HCT116 (cell line): ENCODE data around the gene CAPRIN1. TPM values are rescaled to one million over a fixed set of nuclear protein-coding genes. Genes with fewer than 3 reads are reported as not detected.

Experiments used
- ATAC-seq: fragments of 200-7000 bp; cut with Tn5 transposase; 2 replicates; pipeline ENCODE4 v1.9.1; 2020; ENCODE audit warnings: mild to moderate bottlenecking, moderate library complexity
- BruUV-seq: library from RNA; stranded (reverse); fragments of 400-500 nt; replicated peaks from 2 replicates; lab custom pipeline; 2021; lab: Mats Ljungman, UMichigan
- CTCF ChIA-PET: fragments of 300-600 bp; sonication (Branson Sonifier 250); formaldehyde crosslinking; loops from one replicate; lab custom pipeline; 2021; ENCODE audit warnings: antibody characterized with exemption; lab: Charles Lee
- POLR2A ChIA-PET: fragments of 300-600, 350-600 bp; sonication (Branson Sonifier 250); formaldehyde crosslinking; loops from one replicate; lab custom pipeline; 2021; ENCODE audit warnings: antibody characterized with exemption; lab: Charles Lee
- RAD21 ChIA-PET, 2 experiments: fragments of 300-600 bp; sonication (Branson Sonifier 250); formaldehyde crosslinking; loops; one replicate each; lab custom pipeline; 2023; ENCODE audit warnings: low total read pairs in 2 of 2; ENCODE audit not compliant: uncharacterized antibody in 2 of 2, unreplicated experiment in 2 of 2, low non-redundant PET in 1 of 2; lab: Charles Lee
- DNase-seq: peaks from one replicate; pipeline ENCODE4 v3.0.0-alpha.2; 2010; ENCODE audit warnings: low read depth, low spot score
- H2AFZ ChIP-seq: fragments of 200-600 bp; shearing (Covaris generic), sonication (generic); 2 replicates; pipeline ENCODE4 v1.6.1; 2017; ENCODE audit warnings: low read depth, mixed run types, mixed read lengths, antibody characterized with exemption, low read length; ENCODE audit not compliant: poor library complexity, severe bottlenecking
- H3K27ac ChIP-seq: 2 replicates; pipeline ENCODE4 v1.5.1; 2012; ENCODE audit warnings: low read depth, low read length
- H3K27me3 ChIP-seq: fragments of 200-600 bp; sonication (generic); 2 replicates; pipeline ENCODE4 v1.6.1; 2016; ENCODE audit warnings: mixed run types, low read length, mixed read lengths; ENCODE audit not compliant: insufficient read depth
- H3K36me3 ChIP-seq, 2 experiments: fragments of 200-500 bp in 1 of 2; fragments of 200-600 bp in 1 of 2; sonication (Bioruptor generic) in 1 of 2; sonication (generic) in 1 of 2; 2 replicates each; pipeline versions ENCODE4 v1.5.1 to v1.6.1; 2014 to 2016; ENCODE audit warnings: low read length in 2 of 2, inconsistent platforms in 1 of 2, mixed read lengths in 1 of 2, mixed run types in 1 of 2; ENCODE audit not compliant: insufficient read depth in 2 of 2, control insufficient read depth in 1 of 2
- H3K4me1 ChIP-seq, 2 experiments: fragments of 200-600 bp in 1 of 2; sonication (generic) in 1 of 2; 2 replicates each; pipeline versions ENCODE4 v1.5.1 to v1.6.1; 2012 to 2017; ENCODE audit warnings: low read length in 2 of 2, inconsistent platforms in 1 of 2, mild to moderate bottlenecking in 1 of 2, mixed read lengths in 1 of 2, mixed run types in 1 of 2, moderate library complexity in 1 of 2; ENCODE audit not compliant: insufficient read depth in 2 of 2, control insufficient read depth in 1 of 2
- H3K4me2 ChIP-seq: fragments of 200-600 bp; sonication (generic); 2 replicates; pipeline ENCODE4 v1.6.1; 2017; ENCODE audit warnings: mixed run types, low read length, mixed read lengths
- H3K4me3 ChIP-seq, 2 experiments: fragments of 200-600 bp in 1 of 2; sonication (generic) in 1 of 2; replicated peaks in 1 of 2; 2 replicates each; pipeline ENCODE4 v1.5.1; 2011 to 2016; ENCODE audit warnings: low read length in 2 of 2, control low read depth in 1 of 2, low read depth in 1 of 2, mild to moderate bottlenecking in 1 of 2, mixed read lengths in 1 of 2, mixed run types in 1 of 2
- H3K79me2 ChIP-seq: fragments of 200-600 bp; sonication (generic); 2 replicates; pipeline ENCODE4 v1.6.1; 2017; ENCODE audit warnings: mild to moderate bottlenecking, mixed run types, low read length, moderate library complexity, mixed read lengths; ENCODE audit not compliant: insufficient read depth
- H3K9ac ChIP-seq: fragments of 200-600 bp; sonication (generic); 2 replicates; pipeline ENCODE4 v1.6.1; 2016; ENCODE audit warnings: low read length, mixed read lengths
- H3K9me2 ChIP-seq: fragments of 200-600 bp; sonication (generic), shearing (Covaris generic); 2 replicates; pipeline ENCODE4 v1.6.1; 2017; ENCODE audit warnings: mixed run types, mild to moderate bottlenecking, moderate library complexity; ENCODE audit not compliant: insufficient read depth
- H3K9me3 ChIP-seq, 2 experiments: fragments of 200-500 bp in 1 of 2; fragments of 200-600 bp in 1 of 2; sonication (Bioruptor generic) in 1 of 2; sonication (generic) in 1 of 2; 2 replicates each; pipeline ENCODE4 v1.6.1; 2014 to 2017; ENCODE audit warnings: low read length in 2 of 2, mixed read lengths in 2 of 2, inconsistent platforms in 1 of 2, low read depth in 1 of 2, mild to moderate bottlenecking in 1 of 2, mixed run types in 1 of 2, moderate library complexity in 1 of 2; ENCODE audit not compliant: control insufficient read depth in 1 of 2, insufficient read depth in 1 of 2
- H4K20me1 ChIP-seq: fragments of 200-600 bp; sonication (generic), shearing (Covaris generic); 2 replicates; pipeline ENCODE4 v1.6.1; 2017; ENCODE audit warnings: mixed run types, mild to moderate bottlenecking, moderate library complexity; ENCODE audit not compliant: insufficient read depth
- CEBPB ChIP-seq: IDR thresholded peaks from 2 replicates; pipeline ENCODE4 v1.6.1; 2012; ENCODE audit warnings: low read depth
- EGR1 ChIP-seq: IDR thresholded peaks from 2 replicates; pipeline ENCODE4 v1.6.1; 2012; ENCODE audit warnings: low read depth
- ELF1 ChIP-seq: IDR thresholded peaks from 2 replicates; pipeline ENCODE4 v1.6.1; 2012; ENCODE audit warnings: low read depth, borderline replicate concordance
- EZH2 ChIP-seq: fragments of 200-600 bp; sonication (generic); IDR thresholded peaks from 2 replicates; pipeline ENCODE4 v1.6.1; 2017; ENCODE audit warnings: antibody characterized with exemption, mixed run types
- POLR2AphosphoS5 ChIP-seq: IDR thresholded peaks from 2 replicates; pipeline ENCODE4 v1.6.1; 2011; ENCODE audit warnings: mild to moderate bottlenecking, low read depth, low read length, moderate library complexity
- SIN3A ChIP-seq: IDR thresholded peaks from 2 replicates; pipeline ENCODE4 v1.6.1; 2012; ENCODE audit warnings: low read depth
- SP1 ChIP-seq: IDR thresholded peaks from 2 replicates; pipeline ENCODE4 v1.6.1; 2012; ENCODE audit warnings: low read depth
- SRF ChIP-seq: IDR thresholded peaks from 2 replicates; pipeline ENCODE4 v1.6.1; 2012; ENCODE audit warnings: low read depth
- TCF7L2 ChIP-seq: IDR thresholded peaks from 2 replicates; pipeline ENCODE4 v1.7.0; 2011; ENCODE audit warnings: borderline replicate concordance, inconsistent platforms; ENCODE audit not compliant: insufficient read depth, insufficient read length; ENCODE audit errors: extremely low read depth
- YY1 ChIP-seq: IDR thresholded peaks from 2 replicates; pipeline ENCODE4 v1.6.1; 2011; ENCODE audit warnings: low read length, low read depth, moderate library complexity, mild to moderate bottlenecking; ENCODE audit not compliant: insufficient replicate concordance; ENCODE audit errors: extremely low read depth
- ZBTB33 ChIP-seq: IDR thresholded peaks from 2 replicates; pipeline ENCODE4 v1.6.1; 2011; ENCODE audit warnings: mild to moderate bottlenecking, low read length, moderate library complexity; ENCODE audit not compliant: insufficient replicate concordance; ENCODE audit errors: extremely low read depth
- ZFX ChIP-seq: fragments of 450-650 bp; IDR thresholded peaks from 2 replicates; pipeline ENCODE4 v1.6.1; 2017
- ZNF274 ChIP-seq: fragments of 200-500 bp; sonication (Bioruptor generic); IDR thresholded peaks from 2 replicates; pipeline ENCODE4 v1.6.1; 2014; ENCODE audit warnings: mild to moderate bottlenecking, low read depth, low read length, inconsistent platforms
- intact Hi-C: fragments of 100-400 bp; cut with micrococcal nuclease; formaldehyde crosslinking; loops from 2 replicates; pipeline ENCODE4 v1.10.0; 2022
- total RNA-seq: library from RNA; stranded (reverse); gene quantifications from one replicate; pipeline ENCODE4 v1.2.1, GENCODE V29; 2021; ENCODE audit not compliant: unreplicated experiment

CAPRIN1 gene
- total RNA-seq, 1 experiment from 2014 or later: 285 TPM

- TF ChIP-seq SIN3A (no peak), ZBTB33 (no peak), EGR1 (no peak), TCF7L2 (no peak), ZFX (no peak)
- TF ChIP-seq, all 23 proteins: peak for 0
- no peak overlapping the region for H3K27ac ChIP-seq
- intact Hi-C loops: no loop called here
- ChIA-PET POLR2A (no interaction called here), RAD21 (interaction anchor here in 1 of 2 experiments (0.6 kb wide), 1 partner anchor 28 kb away, joined by 3 read pairs; no protein-coding TSS in a partner anchor), CTCF (no interaction called here)
- H3K27me3 ChIP-seq: no peaks in the 10 kb centered on the region
- no peak for DNase-seq
- peaks cover 5% of the 10 kb centered on the region; the same call in 1 of the 2 replicates for H3K79me2 ChIP-seq
- H3K4me3 ChIP-seq: no peak overlapping the region
- 0 out of 2 replicates have a peak, but pooled peaks cover 1% of the 10 kb centered on the region for H4K20me1 ChIP-seq
- ATAC-seq: no peak
- H3K9me2 ChIP-seq: no peaks in the 10 kb centered on the region
- no peak overlapping the region for H2AFZ ChIP-seq
- no peaks in the 10 kb centered on the region for H3K9me3 ChIP-seq
- no peak overlapping the region for H3K4me2 ChIP-seq
- H3K36me3 ChIP-seq: peaks cover 52 to 63% of the 10 kb centered on the region in 2 experiments
- H3K9ac ChIP-seq: no peak overlapping the region
- no TSS peak for BruUV-seq
- H3K4me1 ChIP-seq: no peaks in the 10 kb centered on the region
Measured at GRCh38 chr11:34146866-34147265, 95.3 kb downstream of the CAPRIN1 start.

GRCh38 chr11:34147581-34147980, 96.0 kb downstream of the CAPRIN1 start:
- TF ChIP-seq ELF1 (no peak), EGR1 (no peak), EZH2 (no peak), CEBPB (no peak), SP1 (no peak), ZNF274 (no peak), SIN3A (no peak), ZBTB33 (no peak), YY1 (no peak), SRF (no peak), TCF7L2 (no peak), POLR2AphosphoS5 (no peak)
- Histone ChIP-seq H3K9me3 (no peaks in the 10 kb centered on the region), H3K4me2 (no peak overlapping the region), H3K4me1 (no peaks in the 10 kb centered on the region), H4K20me1 (no peaks in the 10 kb centered on the region), H3K36me3 (peaks cover 49 to 58% of the 10 kb centered on the region in 2 experiments), H3K27me3 (no peaks in the 10 kb centered on the region), H3K27ac (no peak overlapping the region), H3K4me3 (no peak overlapping the region), H2AFZ (no peak overlapping the region), H3K9me2 (no peaks in the 10 kb centered on the region), H3K79me2 (peaks cover 5% of the 10 kb centered on the region; the same call in 1 of the 2 replicates), H3K9ac (no peak overlapping the region)
- no TSS peak for BruUV-seq
- ATAC-seq (no peak), DNase-seq (no peak)
- ChIA-PET CTCF (no interaction called here), RAD21 (no interaction called here), POLR2A (no interaction called here)
- intact Hi-C loops: no loop called here
